ENCODE measurements around the gene CBLN2.

CBLN2 gene

GRCh38 chr18:72544092-72544886, at the start of gene CBLN2:
Gene CBLN2, minus strand, starts transcription at chr18:72544342. Its CDS starts 2,182 bp downstream, at chr18:72542160.
- H3K4me3 ChIP-seq (ENCODE audit: low read depth, low read length), result no peak within 1 kb of the TSS
- TF ChIP-seq, protein P1, sequence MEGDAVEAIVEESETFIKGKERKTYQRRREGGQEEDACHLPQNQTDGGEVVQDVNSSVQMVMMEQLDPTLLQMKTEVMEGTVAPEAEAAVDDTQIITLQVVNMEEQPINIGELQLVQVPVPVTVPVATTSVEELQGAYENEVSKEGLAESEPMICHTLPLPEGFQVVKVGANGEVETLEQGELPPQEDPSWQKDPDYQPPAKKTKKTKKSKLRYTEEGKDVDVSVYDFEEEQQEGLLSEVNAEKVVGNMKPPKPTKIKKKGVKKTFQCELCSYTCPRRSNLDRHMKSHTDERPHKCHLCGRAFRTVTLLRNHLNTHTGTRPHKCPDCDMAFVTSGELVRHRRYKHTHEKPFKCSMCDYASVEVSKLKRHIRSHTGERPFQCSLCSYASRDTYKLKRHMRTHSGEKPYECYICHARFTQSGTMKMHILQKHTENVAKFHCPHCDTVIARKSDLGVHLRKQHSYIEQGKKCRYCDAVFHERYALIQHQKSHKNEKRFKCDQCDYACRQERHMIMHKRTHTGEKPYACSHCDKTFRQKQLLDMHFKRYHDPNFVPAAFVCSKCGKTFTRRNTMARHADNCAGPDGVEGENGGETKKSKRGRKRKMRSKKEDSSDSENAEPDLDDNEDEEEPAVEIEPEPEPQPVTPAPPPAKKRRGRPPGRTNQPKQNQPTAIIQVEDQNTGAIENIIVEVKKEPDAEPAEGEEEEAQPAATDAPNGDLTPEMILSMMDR (IDR thresholded peaks at IDR 0.05; ENCODE audit: borderline replicate concordance, insufficient read depth, low read depth, low read length), result peak; percentile 87

DNA sequence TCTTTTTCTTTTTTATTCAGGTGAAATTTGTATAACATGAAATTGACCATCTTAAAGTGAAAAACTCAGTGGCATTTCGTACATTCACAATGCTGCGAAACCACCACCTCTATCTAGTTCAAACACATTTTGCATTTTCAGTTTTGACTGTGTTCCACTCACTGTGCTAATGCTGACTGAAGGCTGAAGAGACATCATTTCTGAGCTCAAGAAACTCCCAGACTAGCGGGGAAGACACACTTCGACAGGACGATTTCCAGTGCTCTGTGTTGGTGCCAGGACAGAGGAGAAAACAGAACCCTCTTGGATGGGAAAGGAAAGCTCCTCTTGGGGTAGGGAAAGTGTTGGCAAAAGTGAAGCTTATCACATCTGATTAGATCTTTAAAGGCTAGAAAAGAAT, 44.2 kb upstream of the CBLN2 start:
- TF ChIP-seq, protein P1 (IDR thresholded peaks at IDR 0.05; ENCODE audit: borderline replicate concordance, insufficient read depth, low read depth, low read length), result no peak
- H3K4me3 ChIP-seq (ENCODE audit: low read depth, low read length), result no peak overlapping the region

DNA sequence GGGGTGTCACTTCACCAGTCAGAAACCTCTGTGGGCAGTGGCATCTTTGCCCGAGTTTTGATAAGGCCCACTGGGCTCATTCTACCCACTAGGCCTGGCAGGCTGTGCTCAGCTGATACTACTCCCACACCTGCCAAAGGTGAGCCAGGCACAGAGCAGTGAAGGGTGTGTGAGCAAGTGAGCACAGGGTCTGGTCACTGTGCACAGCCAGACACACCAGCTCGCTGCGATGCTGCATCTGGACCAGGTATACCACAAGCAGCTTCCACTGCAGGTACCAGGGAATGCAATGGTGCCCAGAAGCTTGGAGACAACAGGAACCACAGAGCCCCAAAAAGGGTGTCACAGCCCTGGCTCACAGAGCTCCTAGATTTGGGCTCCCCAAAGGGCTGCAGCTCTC, 40.6 kb upstream of the CBLN2 start:
- H3K4me3 ChIP-seq (ENCODE audit: low read depth, low read length), result no peak overlapping the region
- TF ChIP-seq, protein P1 (IDR thresholded peaks at IDR 0.05; ENCODE audit: borderline replicate concordance, insufficient read depth, low read depth, low read length), result no peak

GRCh38 chr18:72581976-72582375, 37.8 kb upstream of the CBLN2 start:
- no peak overlapping the region for H3K4me3 ChIP-seq (ENCODE audit: low read depth, low read length)
- TF ChIP-seq, protein P1 (IDR thresholded peaks at IDR 0.05; ENCODE audit: borderline replicate concordance, insufficient read depth, low read depth, low read length), result no peak

- TF ChIP-seq, protein P1 (IDR thresholded peaks at IDR 0.05; ENCODE audit: borderline replicate concordance, insufficient read depth, low read depth, low read length), result no peak
- no peak overlapping the region for H3K4me3 ChIP-seq (ENCODE audit: low read depth, low read length)
These were observed 28.8 kb upstream of the CBLN2 start for GRCh38 chr18:72572896-72573295.

- no peak overlapping the region for H3K4me3 ChIP-seq (ENCODE audit: low read depth, low read length)
- TF ChIP-seq, protein P1 (IDR thresholded peaks at IDR 0.05; ENCODE audit: borderline replicate concordance, insufficient read depth, low read depth, low read length), result no peak
These were observed 22.1 kb upstream of the CBLN2 start for GRCh38 chr18:72566290-72566689.

DNA sequence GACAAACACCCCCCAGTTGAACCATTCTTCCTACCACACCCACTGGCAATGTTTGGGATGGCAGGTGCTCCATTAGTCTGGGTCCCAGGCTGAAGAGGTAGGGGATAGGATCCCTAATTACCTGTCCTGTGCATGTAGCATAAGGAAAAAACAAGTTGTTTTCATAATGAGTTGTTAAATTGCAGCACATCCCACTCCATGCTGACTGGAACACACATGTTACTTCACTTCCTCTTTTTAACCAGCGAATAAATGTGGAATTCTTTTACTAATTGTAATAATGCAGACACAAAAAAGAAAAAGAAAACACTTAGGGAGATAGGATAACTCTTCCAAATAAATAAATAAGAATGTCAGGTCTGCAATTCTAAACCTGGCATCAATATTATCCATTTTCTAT, 11.8 kb upstream of the CBLN2 start:
- TF ChIP-seq, protein P1 (IDR thresholded peaks at IDR 0.05; ENCODE audit: borderline replicate concordance, insufficient read depth, low read depth, low read length), result no peak
- no peak overlapping the region for H3K4me3 ChIP-seq (ENCODE audit: low read depth, low read length)

All from GM12875 (cell line).